Esophagus mucosa (tissue), 1 donor: ENCODE data around the gene POLR2B. TPM values are rescaled to one million over a fixed set of nuclear protein-coding genes. Genes with fewer than 3 reads are reported as not detected.
"Not testable (repeated sequence)": the region's sequence is repeated elsewhere in the genome, so short reads cannot be mapped to it uniquely, and the experiment has no call there.

Experiments
- ATAC-seq: fragments of 200-7000 bp; cut with Tn5 transposase; one replicate; pipeline ENCODE4 v1.9.1; 2020
- total RNA-seq: library from RNA; stranded (reverse); gene quantifications from one replicate; pipeline ENCODE4 v1.2.4, GENCODE V29; 2023
- donor health status: DM: yes; HTN: yes; CAD: no.

POLR2B gene
- total RNA-seq, 1 donor from 2014 or later = 38.9 TPM

- no peak for ATAC-seq
Measured at GRCh38 chr4:57055886-57056285, 77.2 kb downstream of the POLR2B start.

GRCh38 chr4:57059890-57060716, 81.4 kb downstream of the POLR2B start:
- no peak for ATAC-seq

DNA sequence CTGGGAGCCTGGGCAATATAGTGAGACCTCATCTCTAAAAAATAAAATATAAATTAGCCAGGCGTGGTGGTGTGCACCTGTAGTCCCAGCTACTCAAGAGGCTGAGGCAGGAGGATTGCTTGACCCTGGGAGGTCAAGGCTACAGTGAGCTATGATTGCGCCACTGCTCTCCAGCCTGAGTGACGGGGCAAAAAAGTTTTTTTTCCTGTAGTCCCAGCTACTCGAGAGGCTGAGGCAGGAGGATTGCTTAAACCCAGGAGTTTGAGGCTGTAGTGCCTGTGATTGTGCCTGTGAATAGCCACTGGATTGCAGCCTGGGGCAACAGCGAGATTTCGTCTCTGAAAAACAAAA, 82.0 kb downstream of the POLR2B start:
- not testable (repeated sequence) for ATAC-seq

DNA sequence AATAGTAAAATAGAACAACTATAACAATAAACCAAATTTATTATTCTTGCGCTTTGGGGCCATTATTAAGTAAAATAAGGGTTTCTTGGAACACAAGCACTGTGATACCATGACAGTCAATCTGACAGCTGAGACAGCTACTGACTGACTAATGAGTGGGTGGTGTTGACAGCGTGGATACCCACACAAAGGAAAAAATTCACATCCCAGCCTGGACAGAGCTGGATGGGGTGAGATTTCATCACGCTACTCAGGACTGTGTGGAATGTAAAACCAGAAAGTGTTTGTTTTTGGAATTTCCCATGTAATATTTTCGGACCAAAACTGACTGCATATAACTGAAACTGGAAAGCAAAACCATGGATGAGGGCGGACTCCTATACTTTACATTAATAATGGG, 82.7 kb downstream of the POLR2B start:
- ATAC-seq = no peak

DNA sequence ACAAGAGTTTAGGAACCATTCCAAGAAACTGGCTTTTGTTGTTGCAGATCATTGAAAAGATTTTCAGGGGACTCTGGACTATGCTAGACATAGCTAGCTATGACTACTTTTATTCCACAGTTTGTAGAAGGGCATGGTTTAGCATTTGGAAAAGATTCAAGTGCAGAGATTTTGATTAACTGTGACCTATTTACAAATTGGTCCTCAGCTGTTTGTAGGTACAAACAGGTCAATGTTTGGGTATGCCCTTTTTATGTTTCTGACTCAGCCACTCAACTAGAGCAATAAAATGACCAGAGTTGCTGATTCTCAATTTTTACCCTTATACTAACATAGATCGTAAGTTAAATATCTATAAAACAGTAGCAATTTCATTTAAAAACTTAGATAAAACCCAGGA, 84.8 kb downstream of the POLR2B start:
- ATAC-seq = no peak

DNA sequence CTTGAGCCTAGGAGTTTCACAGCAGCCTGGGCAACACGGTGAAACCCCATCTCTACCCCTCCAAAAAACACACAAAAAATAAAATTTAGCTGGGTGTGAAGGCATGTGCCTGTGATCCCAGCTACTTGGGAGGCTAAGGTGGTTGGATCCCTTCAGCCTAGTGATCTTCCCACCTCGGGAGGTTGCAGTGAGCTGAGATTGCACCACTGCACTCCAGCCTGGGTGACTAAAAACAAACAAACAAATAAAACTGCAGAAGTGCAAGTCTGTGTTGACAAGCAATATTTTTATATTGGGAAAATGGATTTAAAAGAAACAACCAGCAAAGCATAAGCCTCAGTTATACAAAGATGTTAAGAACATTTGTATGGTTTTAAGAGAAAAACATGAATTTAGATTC, 85.4 kb downstream of the POLR2B start:
- ATAC-seq = no peak

DNA sequence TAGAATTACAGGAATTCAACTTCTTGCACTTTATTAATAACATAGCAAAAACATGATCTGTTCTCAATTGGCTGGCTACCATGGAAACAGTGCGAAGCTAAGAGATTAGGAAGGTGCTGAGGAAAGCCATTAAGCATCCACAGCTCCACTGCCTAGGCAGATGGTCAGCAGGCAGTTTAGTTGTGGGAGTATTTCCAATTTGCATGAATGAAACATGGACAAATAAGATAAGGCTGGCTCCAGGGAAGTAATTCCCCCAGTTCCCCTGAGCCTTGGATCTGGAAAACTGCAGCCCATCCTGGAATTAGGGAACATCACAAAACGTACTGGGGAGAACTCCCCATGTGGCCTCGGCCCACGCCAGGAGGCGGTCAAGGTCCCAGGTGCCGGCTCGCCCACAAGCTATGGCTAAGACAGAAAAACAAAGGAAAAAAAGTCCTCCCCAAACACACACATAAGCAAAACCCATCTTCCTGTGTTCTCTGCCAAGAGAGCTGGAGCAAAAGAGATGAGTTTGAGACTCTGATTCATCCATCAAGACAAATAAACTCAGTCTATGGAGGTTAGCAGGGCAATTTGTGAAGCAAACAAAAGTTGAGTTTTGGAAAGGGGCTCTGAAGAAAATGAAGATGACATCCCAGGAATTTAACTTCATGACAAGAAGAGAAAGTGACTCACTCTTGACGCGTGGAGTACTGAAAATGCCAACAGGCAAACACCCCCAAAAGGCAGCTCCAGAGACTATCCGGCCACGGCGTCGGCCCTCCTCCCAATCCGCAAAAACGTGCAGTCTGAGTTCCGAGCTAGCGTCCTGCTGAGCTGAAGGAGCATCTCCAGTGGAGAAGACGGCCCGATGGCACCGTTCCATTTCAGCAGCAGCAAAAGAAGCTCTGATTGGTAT, 86.4 kb downstream of the POLR2B start:
- peak; percentile 20 for ATAC-seq

GRCh38 chr4:57065730-57066482, 87.2 kb downstream of the POLR2B start:
- ATAC-seq = no peak

GRCh38 chr4:57068237-57068981, 89.7 kb downstream of the POLR2B start:
- no peak for ATAC-seq

GRCh38 chr4:57070461-57070860, 91.8 kb downstream of the POLR2B start:
- ATAC-seq = no peak

DNA sequence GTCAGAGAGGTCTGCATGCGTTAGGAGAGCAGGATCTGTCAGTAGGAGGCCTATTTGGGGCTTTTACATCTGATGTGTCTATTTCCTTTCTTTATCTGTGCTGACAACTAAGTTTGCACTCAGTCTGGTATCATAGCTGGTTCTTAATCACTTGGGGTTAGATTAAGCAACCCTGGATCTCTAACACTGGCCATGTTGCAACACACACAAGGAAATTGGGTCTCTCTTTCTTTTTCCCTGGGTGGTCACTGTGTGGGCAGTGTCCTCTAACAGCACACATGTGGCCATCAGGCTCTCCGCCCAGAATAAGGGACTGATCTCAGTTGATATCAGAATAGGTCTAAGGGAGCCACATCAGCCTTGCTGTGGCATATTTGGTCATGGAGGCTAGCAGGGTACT, 92.6 kb downstream of the POLR2B start:
- ATAC-seq = no peak

GRCh38 chr4:57073559-57073958, 94.9 kb downstream of the POLR2B start:
- ATAC-seq = no peak

DNA sequence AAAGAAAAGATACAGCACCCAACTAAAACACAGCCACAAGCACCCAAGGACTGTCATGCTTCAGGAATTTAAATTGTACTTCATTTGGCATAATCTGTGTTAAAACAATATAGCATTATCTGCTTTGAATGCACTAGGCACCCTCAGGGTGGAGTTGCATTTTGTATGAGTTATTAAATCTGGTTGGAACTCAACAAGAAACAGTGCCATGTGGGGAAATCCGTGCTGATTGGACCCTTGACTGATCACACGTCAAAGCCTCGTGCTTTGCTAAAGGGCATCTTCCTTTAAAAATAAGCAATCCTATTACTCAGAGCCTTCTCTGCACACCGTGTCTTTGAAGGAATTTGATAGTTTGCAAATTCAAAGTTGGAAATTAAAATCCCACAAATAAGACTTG, 96.0 kb downstream of the POLR2B start:
- ATAC-seq = peak; percentile 32

GRCh38 chr4:57075367-57075766, 96.7 kb downstream of the POLR2B start:
- no peak for ATAC-seq

GRCh38 chr4:57076646-57077045, 98.0 kb downstream of the POLR2B start:
- no peak for ATAC-seq

DNA sequence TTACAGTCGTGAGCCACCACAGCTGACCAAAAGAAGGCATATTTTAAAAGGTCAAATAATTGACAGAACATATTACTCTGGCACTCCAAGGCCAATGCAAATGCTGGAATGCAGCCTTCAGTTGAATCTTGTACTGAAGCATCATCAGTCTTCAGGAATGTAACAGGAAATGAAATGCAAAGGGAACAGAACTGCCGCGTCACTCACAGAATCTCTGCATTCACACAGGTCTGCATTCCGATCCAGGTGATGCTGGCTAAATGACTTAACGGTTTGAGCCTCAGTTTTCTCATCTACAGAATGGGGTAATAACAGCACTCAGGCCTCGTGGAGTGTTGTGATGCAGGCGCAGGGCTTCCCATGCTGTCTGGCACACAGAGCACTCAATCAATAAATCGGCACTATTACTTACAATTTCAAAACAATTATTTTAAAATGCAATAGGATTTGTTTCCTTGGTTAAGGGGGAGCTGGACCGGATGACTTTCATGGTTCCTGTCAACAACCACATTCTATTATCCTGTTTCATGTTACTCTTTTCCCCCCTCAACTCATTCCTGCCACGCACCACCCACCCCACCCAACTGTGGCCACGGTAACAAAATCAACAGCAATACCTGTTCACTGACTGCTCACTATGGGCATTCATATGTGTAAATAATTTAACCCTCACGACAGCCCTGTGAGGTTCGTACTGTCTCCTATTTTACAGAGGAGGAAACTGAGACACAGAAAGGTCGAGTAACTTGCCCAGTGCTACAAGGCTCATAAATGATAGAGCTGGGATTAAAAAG, 99.1 kb downstream of the POLR2B start:
- peak; percentile 31 for ATAC-seq

DNA sequence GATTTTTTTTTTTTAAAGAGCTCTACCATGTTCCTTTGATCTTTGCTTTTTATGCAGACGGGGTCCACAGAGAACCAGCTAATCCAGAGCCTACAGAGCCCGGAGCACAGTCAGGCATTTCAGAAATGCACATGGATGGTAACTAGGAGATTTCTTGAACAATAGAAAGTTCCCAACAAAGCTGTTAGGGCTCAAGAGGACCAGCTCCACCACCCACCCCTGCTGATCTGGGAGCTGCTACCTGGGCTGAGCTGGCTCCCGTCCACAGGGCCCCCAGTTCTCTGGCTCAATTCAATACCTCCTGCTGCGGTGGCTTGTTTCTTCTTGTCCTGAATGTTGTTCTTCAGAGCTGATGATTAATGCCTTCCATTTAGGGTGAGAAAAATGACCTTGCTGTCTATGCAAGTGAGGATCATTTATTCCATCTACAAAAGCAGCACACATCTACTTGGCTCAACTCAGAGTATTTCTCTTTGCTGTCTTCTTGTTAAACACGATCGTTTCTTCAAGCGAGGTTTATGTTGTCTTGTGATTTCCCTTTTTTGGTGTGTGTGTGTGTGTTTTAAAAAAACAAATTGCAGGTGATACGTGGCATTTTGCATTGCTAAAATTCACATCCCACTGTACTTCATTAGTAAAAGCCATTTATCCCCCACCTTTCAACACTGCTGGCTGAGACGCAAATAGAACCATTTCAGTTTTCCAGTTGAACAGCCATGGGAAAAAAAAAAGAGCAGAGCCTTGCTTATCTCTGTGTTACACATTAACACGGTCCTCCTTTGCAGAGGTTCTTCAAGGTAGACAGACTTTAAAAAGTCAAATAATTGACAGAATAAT, 100.2 kb downstream of the POLR2B start:
- ATAC-seq = peak; percentile 51
